Measurements from ENCODE around the gene TRDN.
A peak's percentile ranks its signal among the peaks of the same experiment; 100 is the strongest.

Gene TRDN

DNA sequence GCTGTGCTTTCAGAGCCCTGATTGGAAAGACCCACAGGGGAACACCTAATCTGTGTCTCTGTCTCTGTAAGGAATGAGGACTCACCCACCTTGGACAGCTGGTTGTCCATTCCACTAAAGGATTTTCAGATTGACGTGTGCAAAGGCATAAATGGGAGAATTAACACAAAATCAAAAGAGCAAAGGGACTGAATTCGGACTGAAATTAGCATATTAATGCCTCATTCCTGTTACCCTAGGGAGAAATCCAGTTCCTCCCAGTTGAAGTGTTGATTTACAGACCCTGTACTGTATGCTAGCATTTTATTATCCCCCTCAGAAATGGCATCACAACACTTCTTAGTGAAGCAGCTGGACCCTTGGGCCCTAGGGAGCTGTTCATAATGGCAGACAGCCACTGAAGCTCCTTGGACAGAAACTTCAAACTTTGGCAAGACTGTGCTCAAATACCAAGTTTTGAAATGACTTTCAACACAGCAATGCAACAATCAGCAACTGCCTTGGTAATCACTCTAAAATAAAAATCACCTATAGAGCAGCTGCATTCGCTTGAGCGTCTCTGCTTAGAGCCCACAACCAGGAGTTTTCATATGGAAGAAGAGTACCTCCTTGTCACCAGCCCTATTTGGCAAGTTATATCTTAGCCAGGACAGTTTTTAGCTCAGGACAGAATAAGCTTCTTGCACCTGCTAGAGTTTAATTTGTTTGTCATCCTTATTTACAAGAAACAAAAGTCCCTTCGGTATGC is 118.1 kb downstream of the TRDN start:
- DNase-seq (ENCODE audit: low read depth): no peak

GRCh38 chr6:123515715-123516114 is 121.0 kb downstream of the TRDN start:
- TF ChIP-seq CTCF (conservative IDR thresholded peaks at IDR 0.05; ENCODE audit: low read length): no peak
- DNase-seq (ENCODE audit: low read depth): peak; percentile 4

More for the DNA sequence above, 118.1 kb downstream of the TRDN start:
- no peak for TF ChIP-seq CTCF (conservative IDR thresholded peaks at IDR 0.05; ENCODE audit: low read length)
- H3K4me3 ChIP-seq (ENCODE audit: low read length): no peak overlapping the region

GRCh38 chr6:123509112-123509511 is 127.6 kb downstream of the TRDN start:
- no peak for TF ChIP-seq CTCF (conservative IDR thresholded peaks at IDR 0.05; ENCODE audit: low read length)
- H3K4me3 ChIP-seq (ENCODE audit: low read length): no peak overlapping the region
- no peak for DNase-seq (ENCODE audit: low read depth)

More at GRCh38 chr6:123515715-123516114, 121.0 kb downstream of the TRDN start:
- H3K4me3 ChIP-seq (ENCODE audit: low read length): no peak overlapping the region

DNA sequence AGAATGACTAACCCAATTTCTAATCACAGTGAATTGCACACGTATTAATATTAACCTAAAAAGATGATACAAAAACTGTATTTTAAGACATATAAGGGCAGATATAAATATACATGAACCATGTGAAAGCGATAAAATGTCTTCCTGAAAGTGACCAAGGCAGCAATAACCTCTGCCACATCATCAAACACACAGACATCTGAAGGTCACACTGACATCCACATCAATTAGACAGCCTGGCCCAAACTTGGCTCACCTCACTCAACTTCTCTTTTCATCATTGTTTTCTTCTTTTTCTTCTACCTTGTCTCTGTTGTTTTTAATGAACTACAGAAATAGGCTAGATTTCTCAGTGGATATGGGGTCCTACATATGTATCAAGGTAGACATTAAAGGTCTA is 128.5 kb downstream of the TRDN start:
- no peak for TF ChIP-seq CTCF (conservative IDR thresholded peaks at IDR 0.05; ENCODE audit: low read length)
- no peak for DNase-seq (ENCODE audit: low read depth)
- H3K4me3 ChIP-seq (ENCODE audit: low read length): no peak overlapping the region

GRCh38 chr6:123507582-123507981 is 129.2 kb downstream of the TRDN start:
- no peak for DNase-seq (ENCODE audit: low read depth)
- H3K4me3 ChIP-seq (ENCODE audit: low read length): no peak overlapping the region
- no peak for TF ChIP-seq CTCF (conservative IDR thresholded peaks at IDR 0.05; ENCODE audit: low read length)

DNA sequence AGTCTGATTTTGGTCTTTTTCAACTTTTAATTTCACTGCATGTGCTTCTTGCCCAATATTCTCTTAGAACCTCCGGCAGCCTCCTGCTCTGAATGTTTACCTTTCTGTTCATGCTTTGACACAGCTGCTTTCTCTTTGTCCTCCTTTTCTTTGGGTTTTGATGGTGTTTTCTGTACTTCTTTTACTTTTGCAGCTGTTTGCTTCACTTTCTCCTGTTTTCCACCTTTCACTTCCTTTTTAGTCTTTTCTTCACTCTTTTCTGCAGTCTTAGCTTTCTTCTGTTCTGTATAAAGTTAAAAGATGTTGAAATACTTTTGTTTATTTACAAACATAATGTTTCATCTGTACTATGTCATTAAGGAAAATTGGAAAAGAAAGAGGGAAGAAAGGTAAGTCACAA is 133.1 kb downstream of the TRDN start:
- no peak for TF ChIP-seq CTCF (conservative IDR thresholded peaks at IDR 0.05; ENCODE audit: low read length)
- H3K4me3 ChIP-seq (ENCODE audit: low read length): no peak overlapping the region
- no peak for DNase-seq (ENCODE audit: low read depth)

GRCh38 chr6:123497025-123497424 is 139.7 kb downstream of the TRDN start:
- no peak overlapping the region for H3K4me3 ChIP-seq (ENCODE audit: low read length)
- TF ChIP-seq CTCF (conservative IDR thresholded peaks at IDR 0.05; ENCODE audit: low read length): no peak
- no peak for DNase-seq (ENCODE audit: low read depth)

Data from AG10803 (cell line).